HG03139 (cell line): ENCODE results near the gene LGALS12.
A peak's percentile ranks its signal among the peaks of the same experiment; 100 is the strongest.
"Not testable (repeated sequence)": the region's sequence is repeated elsewhere in the genome, so short reads cannot be mapped to it uniquely, and the experiment has no call there.

Experiments used
- ATAC-seq: cut with Tn5 transposase; IDR thresholded peaks from one replicate; pipeline ENCODE4 v1.9.1; 2021; ENCODE audit not compliant: unreplicated experiment

LGALS12 gene

DNA sequence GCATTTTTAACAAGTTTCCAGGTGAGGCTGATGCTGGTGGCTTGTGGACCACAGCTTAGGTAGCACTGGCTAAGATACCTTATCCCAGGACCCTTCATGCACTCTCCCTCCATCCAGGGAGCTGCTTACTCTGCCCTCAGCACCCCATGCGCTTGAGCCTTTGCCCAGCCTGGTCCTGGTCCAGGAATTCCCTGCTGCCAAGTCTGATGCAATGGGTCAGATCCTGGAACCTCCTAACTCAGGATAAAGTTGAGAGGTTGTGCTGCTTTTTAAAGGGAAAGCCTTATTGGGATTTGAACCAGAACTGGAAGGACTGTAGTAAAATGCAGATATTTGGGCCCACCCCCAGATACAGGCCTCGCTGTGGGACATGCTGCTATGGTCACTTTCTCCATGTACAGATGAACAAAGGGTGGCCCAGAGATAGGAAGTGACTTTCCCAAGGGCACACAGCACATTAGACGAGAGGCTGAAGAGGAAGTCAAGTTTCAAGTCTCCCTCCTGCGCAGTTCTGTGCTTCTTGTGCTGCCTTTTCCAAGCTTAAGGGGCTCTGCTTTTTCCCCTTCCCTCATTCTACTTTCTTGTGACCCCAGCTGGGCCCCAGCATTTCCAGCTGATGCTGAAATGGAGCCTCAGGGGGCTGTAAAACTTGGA lies 824 bp upstream of the LGALS12 start:
- no peak for ATAC-seq

DNA sequence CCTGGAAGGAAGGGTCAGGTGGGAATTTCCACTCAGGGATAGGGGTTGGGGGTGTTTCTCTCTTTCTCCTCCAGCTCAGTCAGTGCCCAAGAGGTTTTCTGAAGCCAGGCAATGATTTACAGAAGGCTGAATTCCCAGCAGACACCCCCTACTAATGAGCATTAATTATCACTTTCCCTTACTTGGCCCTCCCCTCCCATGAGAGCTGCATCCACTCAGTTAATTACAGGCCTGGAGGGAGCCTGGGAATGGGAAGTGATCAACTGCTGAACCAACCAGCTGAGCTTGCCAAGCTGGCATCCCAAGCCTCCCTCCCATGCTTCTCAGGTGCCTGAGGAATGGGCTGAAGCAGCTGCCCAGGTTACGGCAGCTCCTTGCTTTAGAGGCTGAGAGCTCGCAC lies 992 bp downstream of the LGALS12 start:
- no peak for ATAC-seq

DNA sequence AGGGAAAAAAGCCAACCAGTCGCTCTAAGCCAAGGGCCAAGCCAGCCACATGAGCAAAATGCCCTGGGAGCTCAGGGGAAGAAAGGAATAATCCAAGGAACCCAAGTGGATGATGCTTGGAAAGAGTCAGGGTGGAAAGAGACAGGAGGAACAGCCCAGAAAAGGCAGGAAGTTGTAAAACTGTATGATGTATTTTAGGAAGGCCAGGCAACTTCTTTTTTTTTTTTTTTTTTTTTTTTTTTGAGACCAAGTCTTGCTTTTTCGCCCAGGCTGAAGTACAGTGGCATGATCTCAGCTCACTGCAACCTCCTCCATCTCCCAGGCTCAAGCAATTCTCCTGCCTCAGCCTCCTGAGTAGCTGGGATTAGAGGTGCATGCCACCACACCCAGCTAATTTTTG lies 1.6 kb downstream of the LGALS12 start:
- ATAC-seq = no peak

DNA sequence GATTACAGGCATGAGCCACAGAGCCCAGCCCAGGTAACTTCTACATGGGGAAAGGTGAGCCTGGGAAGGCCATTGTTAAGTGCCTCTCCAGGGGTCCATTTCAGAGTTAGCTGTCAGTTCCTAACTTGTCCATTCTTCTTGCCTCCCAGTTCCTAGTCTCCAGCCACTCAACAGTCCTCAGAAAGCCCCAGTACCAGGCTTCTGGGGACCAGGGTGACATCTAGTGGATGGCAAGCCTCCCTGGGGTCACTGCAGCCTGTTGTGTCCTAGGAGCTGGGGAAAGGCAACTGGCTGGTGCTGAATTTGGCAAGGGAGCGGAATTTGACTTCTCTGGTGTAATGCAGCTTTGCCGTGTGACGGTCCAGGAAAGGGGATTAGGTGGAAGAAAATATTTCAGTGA lies 2.1 kb downstream of the LGALS12 start:
- no peak for ATAC-seq

DNA sequence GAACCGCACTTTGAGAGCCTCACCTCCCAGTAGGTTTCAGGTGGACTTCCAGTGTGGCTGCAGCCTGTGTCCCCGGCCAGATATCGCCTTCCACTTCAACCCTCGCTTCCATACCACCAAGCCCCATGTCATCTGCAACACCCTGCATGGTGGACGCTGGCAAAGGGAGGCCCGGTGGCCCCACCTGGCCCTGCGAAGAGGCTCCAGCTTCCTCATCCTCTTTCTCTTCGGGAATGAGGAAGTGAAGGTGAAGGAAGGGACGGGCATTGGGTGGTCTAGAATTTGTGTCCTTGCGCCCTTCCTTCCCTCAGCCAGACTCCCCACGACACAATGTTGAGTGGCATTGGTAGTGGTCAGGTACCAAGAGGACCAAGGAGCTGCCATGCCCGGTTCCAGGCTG lies 2.9 kb downstream of the LGALS12 start:
- no peak for ATAC-seq

DNA sequence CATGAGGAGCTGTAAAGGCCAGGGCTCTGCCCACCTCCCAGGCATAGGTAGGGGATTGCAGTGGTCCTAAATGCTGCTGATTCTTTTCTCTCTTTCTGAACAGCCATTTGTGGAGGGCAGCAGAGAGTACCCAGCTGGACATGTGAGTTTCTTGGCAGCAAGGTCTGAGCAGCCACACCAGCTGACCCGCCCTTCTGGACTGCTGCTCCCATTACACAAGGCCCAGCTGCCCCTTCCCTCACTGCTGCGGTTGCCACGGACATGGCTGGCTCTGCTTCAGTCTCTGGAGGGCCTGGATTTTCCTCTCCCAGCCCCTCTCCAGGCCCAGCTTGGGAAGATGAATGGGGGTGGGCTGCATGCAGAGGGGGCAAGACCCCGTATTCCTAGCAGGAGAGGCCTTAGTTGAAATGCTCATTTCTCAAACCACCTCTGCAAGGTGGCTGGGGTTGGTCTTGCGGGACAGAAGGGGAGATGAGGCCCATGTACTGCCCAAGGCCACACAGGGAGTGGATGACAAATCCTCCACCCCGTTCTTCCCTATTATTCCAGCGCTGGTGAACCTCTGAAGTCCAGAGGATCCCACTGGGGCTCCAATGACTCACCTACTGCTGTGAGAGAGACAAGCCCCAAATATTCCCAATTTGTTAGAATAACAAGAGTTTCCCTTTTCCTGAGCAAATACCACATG lies 4.6 kb downstream of the LGALS12 start:
- ATAC-seq = no peak

DNA sequence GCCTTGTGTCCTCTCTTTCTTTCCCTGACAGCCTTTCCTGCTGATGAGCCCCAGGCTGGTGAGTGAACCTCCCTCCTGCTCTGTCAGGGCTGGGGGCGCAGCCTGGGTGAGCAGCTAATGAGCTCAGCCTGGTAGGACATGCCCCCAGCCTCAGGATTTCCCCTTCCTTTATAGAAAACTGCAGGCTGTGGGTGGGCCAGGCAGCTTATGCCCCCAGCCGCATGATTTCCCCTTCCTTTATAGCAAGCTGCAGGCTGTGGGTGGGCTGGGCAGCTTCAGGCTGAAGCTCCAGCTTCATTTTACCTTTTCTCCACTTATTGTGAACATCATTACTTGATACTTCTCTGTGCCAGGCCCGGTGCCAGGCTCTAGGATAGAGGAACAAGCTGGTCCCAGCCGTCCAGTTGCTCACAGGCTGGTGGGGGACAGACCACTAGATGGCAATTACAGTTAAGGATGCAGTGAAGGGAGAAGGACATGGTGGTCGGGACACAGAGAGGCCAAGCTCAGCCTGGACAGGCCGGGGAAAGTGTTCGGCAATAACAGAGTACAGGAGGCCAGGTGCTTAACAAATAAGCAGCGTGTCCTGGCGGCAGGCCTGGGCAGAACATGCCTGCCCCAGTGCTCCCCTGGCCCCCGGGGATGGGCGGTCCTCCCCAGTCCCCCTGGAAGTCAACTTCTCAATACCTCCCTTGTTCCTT lies 5.3 kb downstream of the LGALS12 start:
- ATAC-seq = no peak

DNA sequence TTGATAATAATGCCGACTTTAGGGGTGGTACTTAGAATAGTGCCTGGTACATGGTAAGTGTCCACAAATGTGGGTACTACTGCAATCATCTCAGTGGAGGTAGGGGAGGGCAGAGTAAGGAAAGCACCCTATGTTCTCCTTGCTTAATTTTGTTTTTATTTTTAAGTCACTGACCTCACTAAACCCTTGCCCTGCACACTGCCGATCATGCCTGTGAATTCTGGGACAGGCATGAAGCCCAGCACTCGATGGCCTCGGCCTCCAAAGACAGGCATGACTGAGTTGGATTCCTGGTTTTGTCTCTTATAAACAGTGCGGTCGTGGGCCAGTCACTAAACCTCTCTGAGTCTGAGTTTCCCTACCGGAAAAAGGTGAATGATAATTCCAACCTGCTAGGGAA lies 6.9 kb downstream of the LGALS12 start:
- no peak for ATAC-seq

DNA sequence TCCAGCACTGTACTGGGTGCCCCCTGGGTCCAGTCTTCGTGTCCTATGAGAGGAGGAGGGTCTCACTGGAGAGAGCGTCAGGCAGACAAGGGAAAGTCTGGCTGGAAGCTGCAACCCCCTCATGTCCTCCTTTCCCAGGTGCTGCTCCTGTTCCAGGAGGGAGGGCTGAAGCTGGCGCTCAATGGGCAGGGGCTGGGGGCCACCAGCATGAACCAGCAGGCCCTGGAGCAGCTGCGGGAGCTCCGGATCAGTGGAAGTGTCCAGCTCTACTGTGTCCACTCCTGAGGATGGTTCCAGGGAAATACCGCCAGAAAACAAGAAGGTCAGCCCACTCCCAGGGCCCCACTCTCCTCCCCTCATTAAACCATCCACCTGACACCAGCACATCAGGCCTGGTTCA lies 10.2 kb downstream of the LGALS12 start:
- no peak for ATAC-seq

DNA sequence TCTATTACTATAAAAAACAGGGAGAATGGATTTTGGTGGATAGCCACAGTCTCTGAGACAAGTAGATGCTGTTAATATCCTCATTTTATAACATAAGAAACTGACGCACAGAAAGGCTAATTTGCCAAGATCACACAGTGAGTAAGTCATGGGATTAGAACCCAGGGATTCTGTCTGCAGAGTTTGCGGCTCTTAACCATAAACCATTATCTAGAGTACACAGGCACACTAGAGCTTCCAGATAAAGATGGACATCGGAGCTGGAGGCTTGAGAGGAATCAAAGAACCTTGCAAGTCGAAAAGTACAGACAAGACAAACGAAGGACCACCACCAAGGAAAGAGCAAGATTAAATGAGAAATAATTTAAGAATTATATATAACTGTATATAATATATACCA lies 11.3 kb downstream of the LGALS12 start:
- ATAC-seq = no peak

DNA sequence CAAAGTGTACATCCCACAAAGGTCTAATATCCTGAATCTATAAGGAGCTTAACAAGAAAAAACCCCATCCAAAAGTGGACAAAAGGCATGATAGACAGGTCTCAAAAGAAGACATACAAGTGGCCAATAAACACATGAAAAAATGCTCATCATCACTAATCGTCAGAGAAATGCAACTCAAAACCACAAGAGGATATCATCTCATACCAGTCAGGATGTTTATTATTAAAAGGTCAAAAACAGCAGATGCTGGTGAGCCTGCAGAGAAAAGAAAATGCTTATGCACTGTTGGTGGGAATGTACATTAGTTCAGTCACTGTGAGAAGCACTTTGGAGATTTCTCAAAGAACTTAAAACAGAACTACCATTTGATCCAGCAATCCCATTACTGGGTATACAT lies 12.7 kb downstream of the LGALS12 start:
- no peak for ATAC-seq

DNA sequence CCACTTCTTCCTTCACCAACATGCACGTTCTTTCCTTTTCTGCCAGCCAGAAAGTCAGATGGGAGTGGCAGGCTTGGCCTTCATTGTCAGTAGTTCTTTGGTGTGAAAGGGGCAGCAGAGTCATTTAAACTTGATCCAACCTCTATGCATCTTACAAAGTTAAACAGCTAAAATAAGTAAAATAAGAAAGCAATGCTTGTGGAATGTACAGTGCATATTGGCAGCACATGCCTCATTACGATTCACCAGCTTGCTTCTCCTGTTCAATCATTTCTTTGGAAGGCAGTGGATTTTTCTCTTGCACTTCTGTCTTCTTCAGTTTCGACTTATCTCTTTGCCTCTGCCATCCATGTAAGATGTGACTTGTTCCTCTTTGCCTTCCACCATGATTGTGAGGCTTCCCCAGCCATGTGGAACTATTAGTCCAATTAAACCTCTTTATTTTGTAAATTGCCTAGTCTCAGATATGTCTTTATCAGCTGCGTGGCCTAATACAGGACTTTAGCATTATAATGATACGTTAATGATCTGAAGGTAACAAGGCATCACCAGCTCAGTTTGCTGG lies 14.8 kb downstream of the LGALS12 start:
- no peak for ATAC-seq

DNA sequence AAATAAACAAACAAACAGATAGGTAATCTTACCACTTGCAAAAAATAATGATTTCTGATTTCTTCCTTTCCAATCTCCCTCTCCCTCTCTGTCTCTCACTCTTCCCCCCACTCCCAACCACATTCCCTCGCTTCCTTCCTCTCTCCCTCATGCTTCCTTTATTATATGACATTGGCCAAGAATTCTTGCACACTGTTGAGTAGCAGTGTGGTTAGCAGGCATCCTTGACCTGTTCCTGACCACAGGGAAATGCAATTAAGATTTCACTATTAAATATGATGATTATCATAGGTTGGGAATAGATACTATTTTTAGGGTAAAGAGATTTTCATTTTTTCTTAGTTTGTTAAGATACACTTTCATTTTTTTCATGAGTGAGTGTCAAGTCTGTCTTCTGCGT lies 16.0 kb downstream of the LGALS12 start:
- no peak for ATAC-seq

DNA sequence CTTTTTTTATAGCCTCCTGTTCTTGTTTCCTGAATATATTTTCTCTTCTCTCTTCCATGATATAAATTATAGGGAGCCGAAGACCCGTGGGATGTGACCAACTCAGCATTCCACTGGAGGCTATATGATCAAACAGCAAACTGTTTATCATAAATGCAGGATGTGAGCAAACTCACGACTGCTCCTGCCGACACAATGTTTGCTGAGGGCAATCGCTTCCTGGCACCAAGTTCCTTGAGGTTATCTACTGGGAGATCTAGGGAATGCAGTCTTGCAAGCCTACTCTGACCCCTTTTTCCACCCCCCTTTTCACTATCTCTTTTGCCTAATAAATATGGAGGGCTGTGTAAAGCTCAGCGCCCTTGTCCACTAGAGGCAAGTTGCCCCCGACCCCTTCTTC lies 17.3 kb downstream of the LGALS12 start:
- ATAC-seq = no peak

DNA sequence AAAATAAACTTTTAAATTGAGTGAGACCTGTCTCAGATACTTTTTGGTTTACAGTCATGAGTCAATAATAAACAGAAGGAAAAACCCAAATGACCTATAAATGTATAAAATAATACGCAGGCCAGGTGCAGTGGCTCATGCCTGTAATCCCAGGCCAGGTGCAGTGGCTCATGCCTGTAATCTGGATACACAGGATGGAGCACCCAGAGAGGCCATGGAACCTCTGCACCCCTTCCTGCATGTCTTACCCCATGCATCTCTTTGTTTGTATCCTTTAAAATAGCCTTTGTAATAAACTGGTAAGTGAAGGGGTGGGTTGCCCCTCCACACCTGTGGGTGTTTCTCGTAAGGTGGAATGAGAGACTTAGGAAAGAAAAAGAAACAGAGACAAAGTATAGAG lies 21.8 kb downstream of the LGALS12 start:
- ATAC-seq = no peak

DNA sequence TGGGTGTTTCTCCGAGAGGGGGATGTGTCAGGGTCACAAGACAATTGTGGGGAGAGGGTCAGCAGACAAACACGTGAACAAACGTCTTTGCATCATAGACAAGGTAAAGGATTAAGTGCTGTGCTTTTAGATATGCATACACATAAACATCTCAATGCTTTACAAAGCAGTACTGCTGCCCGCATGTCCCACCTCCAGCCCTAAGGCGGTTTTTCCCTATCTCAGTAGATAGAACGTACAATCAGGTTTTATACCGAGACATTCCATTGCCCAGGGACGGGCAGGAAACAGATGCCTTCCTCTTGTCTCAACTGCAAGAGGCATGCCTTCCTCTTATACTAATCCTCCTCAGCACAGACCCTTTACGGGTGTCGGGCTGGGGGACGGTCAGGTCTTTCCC lies 22.3 kb downstream of the LGALS12 start:
- ATAC-seq = not testable (repeated sequence)

DNA sequence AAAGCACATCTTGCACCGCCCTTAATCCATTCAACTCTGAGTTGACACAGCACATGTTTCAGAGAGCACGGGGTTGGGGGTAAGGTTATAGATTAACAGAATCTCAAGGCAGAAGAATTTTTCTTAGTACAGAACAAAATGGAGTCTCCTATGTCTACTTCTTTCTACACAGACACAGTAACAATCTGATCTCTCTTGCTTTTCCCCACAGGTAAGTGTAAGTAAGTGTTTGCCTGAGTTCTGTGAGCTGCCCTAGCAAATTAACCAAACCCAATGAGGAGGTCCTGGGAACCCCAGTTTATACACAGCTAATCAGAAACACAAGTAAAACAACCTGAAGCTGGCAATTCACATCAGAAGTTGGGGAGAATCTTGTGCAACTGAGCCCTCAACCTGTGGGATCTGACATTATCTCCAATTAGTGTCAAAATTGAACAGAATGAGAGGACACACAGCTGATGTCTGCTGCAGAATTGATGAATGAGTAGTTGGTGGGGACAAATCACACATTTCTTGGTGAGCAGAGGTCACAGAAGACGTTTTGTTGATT lies 22.9 kb downstream of the LGALS12 start:
- not testable (repeated sequence) for ATAC-seq

DNA sequence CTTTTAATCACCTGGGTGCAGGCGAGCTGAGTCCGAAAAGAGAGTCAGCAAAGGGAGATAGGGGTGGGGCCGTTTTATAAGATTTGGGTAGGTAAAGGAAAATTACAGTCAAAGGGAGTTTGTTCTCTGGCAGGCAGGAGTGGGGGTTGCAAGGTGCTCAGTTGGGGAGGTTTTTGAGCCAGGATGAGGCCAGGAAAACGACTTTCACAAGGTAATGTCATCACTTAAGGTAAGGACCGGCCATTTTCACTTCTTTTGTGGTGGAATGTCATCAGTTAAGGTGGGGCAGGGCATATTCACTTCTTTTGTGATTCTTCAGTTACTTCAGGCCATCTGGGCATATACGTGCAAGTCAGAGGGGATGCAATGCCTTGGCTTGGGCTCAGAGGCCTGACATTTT lies 23.5 kb downstream of the LGALS12 start:
- not testable (repeated sequence) for ATAC-seq

DNA sequence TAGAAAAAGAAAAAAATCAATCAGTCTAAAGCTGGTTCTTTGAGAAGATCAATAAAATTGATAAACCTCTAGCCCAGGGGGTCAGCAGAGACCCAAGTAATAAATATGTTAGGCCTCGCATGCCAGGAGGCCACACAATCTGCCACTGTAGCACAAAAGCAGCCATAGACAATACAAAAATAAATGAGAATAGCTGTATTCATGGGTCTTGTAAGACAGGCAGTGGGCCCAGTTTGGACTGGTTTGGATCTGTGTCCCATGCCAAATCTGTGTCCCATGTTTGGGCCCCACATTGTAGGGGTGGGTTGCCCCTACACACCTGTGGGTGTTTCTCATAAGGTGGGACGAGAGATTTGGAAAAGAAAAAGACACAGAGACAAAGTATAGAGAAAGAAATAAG lies 24.1 kb downstream of the LGALS12 start:
- no peak for ATAC-seq

DNA sequence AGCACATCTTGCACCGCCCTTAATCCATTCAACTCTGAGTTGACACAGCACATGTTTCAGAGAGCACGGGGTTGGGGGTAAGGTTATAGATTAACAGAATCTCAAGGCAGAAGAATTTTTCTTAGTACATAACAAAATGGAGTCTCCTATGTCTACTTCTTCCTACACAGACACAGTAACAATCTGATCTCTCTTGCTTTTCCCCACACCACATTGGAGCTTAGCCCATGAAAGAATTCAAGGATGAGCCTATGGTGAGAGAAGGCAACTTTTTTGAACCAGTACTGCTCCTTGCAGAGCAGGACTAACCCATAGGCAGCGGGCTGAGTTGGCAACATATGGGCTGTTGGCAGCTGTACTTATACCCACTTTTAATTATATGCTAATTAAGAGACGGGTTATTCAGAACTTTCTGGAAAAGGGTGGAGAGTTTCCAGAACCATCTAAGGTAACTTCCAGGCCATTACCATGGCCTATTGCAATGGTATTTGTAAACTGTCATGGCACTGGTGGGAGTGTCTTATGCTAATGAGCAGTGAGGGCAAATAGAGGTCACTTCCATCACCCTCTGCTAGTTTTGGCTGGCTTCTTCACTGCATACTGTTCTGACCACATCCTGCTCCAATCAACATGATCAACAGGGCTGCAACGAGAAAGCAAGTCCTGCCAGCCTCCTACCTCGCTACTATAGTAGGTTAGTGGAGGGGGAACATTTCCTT lies 25.3 kb downstream of the LGALS12 start:
- ATAC-seq = peak; percentile 83

DNA sequence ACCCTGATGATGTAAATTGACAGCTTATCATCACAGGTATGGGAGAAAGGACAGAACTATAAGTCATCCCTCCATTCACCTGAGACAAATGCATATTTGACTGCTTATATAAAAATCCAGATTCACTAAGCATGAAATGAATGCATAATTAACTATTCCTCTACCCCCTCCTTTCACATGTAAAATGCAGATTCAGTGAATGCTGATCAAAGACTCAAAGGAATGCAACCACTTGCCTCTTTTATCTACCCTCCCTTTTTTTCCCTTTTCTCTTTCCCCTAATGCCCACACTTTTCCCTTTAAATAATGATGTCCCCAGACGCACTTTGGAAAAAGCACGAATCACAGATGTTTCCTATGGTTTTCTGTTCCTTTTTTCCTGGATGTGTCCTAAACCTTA lies 26.2 kb downstream of the LGALS12 start:
- ATAC-seq = no peak
